HG02884 (cell line): Measurements from ENCODE around the gene MARCHF2.
"Not testable (repeated sequence)": the region's sequence is repeated elsewhere in the genome, so short reads cannot be mapped to it uniquely, and the experiment has no call there.

ENCODE experiments used
- ATAC-seq: cut with Tn5 transposase; IDR thresholded peaks from one replicate; pipeline ENCODE4 v1.9.1; 2021; ENCODE audit warnings: mild to moderate bottlenecking, moderate library complexity; ENCODE audit not compliant: unreplicated experiment

Gene MARCHF2

GRCh38 chr19:8404391-8405151 lies 8.5 kb upstream of the MARCHF2 start:
- ATAC-seq, result no peak

- not testable (repeated sequence) for ATAC-seq
These were observed 2.4 kb upstream of the MARCHF2 start for GRCh38 chr19:8410718-8411117.

GRCh38 chr19:8413629-8413995 lies 507 bp downstream of the MARCHF2 start:
- ATAC-seq, result no peak

GRCh38 chr19:8416796-8417195 lies 3.7 kb downstream of the MARCHF2 start:
- no peak for ATAC-seq

- no peak for ATAC-seq
These were observed 8.7 kb downstream of the MARCHF2 start for GRCh38 chr19:8421484-8422461.

- no peak for ATAC-seq
These were observed 10.7 kb downstream of the MARCHF2 start for GRCh38 chr19:8423817-8424223.

GRCh38 chr19:8425331-8425730 lies 12.2 kb downstream of the MARCHF2 start:
- ATAC-seq, result not testable (repeated sequence)

GRCh38 chr19:8426283-8426682 lies 13.2 kb downstream of the MARCHF2 start:
- ATAC-seq, result no peak

- ATAC-seq, result no peak
These were observed 15.9 kb downstream of the MARCHF2 start for GRCh38 chr19:8429044-8429443.

GRCh38 chr19:8429826-8430225 lies 16.7 kb downstream of the MARCHF2 start:
- ATAC-seq, result no peak

GRCh38 chr19:8430650-8431049 lies 17.5 kb downstream of the MARCHF2 start:
- no peak for ATAC-seq

GRCh38 chr19:8438236-8438635 lies 25.1 kb downstream of the MARCHF2 start:
- no peak for ATAC-seq

GRCh38 chr19:8441725-8442544 lies 28.8 kb downstream of the MARCHF2 start:
- ATAC-seq, result no peak

- not testable (repeated sequence) for ATAC-seq
These were observed 31.1 kb downstream of the MARCHF2 start for GRCh38 chr19:8444140-8444676.

GRCh38 chr19:8444677-8445487 lies 31.8 kb downstream of the MARCHF2 start, which contains the start of gene HNRNPM:
Gene HNRNPM, plus strand, starts transcription at chr19:8444975. Its CDS starts 24 bp downstream, at chr19:8444999.
- ATAC-seq, result peak; percentile 81

- ATAC-seq, result no peak
These were observed 32.4 kb downstream of the MARCHF2 start for GRCh38 chr19:8445488-8446001.

- ATAC-seq, result no peak
These were observed 33.1 kb downstream of the MARCHF2 start for GRCh38 chr19:8446061-8446709.

GRCh38 chr19:8449830-8450229 lies 36.7 kb downstream of the MARCHF2 start:
- ATAC-seq, result no peak

GRCh38 chr19:8451377-8451776 lies 38.3 kb downstream of the MARCHF2 start:
- ATAC-seq, result no peak
